Measurements from ENCODE around the gene RGS11. TPM values are rescaled to one million over a fixed set of nuclear protein-coding genes. Genes with fewer than 3 reads are reported as not detected.
A peak's percentile ranks its signal among the peaks of the same experiment; 100 is the strongest.
"Not testable (repeated sequence)": the region's sequence is repeated elsewhere in the genome, so short reads cannot be mapped to it uniquely, and the experiment has no call there.

The RGS11 gene
- total and polyA plus RNA-seq, 5 donors from 2014 or later, result not detected

DNA sequence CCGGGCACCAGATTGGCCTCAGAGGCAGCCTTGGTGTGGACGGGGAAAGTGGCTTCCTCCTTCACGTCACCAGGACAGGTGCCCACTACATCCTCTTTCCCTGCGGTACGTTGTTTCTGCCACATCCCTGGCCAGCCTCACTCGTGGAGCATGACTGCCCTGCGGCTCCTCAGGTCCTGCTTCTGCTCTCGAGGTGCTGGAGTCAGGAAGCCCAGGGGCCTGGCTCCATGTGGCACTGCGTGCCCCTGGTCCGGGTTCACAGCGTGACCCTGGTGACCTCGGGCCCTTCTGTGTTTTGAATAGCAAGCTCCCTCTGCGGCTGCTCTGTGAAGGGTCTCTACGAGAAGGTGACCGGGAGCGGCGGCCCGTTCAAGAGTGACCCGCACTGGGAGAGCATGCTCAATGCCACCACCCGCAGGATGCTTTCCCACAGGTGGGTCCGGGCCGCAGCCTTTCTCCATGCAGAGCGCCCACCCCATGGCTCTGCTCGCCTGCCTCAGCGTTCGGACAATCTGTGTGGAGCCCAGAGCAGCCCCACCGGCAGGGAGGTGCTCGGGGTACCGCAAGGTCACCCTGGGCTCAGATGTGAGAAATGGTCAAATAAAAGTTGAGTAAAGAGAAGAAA is 13.5 kb downstream of the RGS11 start:
- no peaks in the 10 kb centered on the region for H3K9me3 Mint-ChIP-seq
- Histone ChIP-seq H3K9me3 (ENCODE audit: control insufficient read depth in 2 of 2, low read length in 2 of 2) (no peaks in the 10 kb centered on the region), H3K27me3 (ENCODE audit: control insufficient read depth, insufficient read depth, low read length) (no peaks in the 10 kb centered on the region), H3K27ac (ENCODE audit: insufficient read depth, low read length, poor library complexity, severe bottlenecking) (no peak overlapping the region), H3K4me1 (ENCODE audit: control insufficient read depth, insufficient read depth, low read length, poor library complexity, severe bottlenecking) (no peaks in the 10 kb centered on the region), H3K36me3 (ENCODE audit: control insufficient read depth, insufficient read depth, low read length) (peaks cover 7% of the 10 kb centered on the region), H3K4me3 (ENCODE audit: low read depth, low read length) (no peak overlapping the region)
- DNase-seq (no peak), ATAC-seq (ENCODE audit: low read depth in 2 of 2) (no peak)
- H3K4me3 Mint-ChIP-seq, result no peak overlapping the region
- H3K27me3 Mint-ChIP-seq, result no peaks in the 10 kb centered on the region
- peaks cover 0 to 6% (median 0%) of the 10 kb centered on the region in 4 donors for H3K4me1 Mint-ChIP-seq
- peak overlapping the region in 1 of 3 donors; percentile 48 for H3K27ac Mint-ChIP-seq
- H3K36me3 Mint-ChIP-seq, result peaks cover 20% of the 10 kb centered on the region

DNA sequence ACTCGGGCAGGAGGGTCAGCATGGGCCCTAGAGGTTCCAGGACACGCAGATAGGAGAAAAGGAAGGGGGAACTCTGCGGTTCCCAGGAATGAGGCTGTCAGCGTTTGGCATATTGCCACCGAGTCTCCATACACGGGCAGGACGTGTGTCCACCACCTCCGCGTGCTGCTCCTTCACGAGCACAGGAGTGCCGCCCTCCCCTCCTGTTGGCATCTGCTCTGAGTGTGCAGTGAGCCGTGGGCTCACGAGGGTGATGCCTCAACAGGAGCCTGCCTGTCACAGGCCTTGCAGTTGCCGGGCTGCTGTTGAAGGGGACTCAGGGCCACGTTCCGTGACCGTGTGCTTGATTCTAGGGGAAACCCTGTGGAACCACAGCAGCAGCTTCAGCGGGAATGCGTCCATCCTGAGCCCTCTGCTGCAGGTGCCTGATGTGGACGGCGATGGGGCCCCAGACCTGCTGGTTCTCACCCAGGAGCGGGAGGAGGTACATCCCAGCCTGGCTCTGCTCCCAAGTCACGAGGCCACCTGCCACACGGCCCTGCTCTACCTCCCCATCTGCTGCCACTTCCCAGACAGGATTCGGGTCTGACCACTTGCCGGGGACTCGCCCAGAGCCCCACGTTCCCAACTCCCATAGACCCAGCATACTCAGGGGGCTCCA is 14.6 kb downstream of the RGS11 start:
- Histone ChIP-seq H3K27ac (ENCODE audit: insufficient read depth, low read length, poor library complexity, severe bottlenecking) (no peak overlapping the region), H3K4me3 (ENCODE audit: low read depth, low read length) (no peak overlapping the region), H3K27me3 (ENCODE audit: control insufficient read depth, insufficient read depth, low read length) (no peaks in the 10 kb centered on the region), H3K9me3 (ENCODE audit: control insufficient read depth in 2 of 2, low read length in 2 of 2) (no peaks in the 10 kb centered on the region), H3K4me1 (ENCODE audit: control insufficient read depth, insufficient read depth, low read length, poor library complexity, severe bottlenecking) (no peaks in the 10 kb centered on the region), H3K36me3 (ENCODE audit: control insufficient read depth, insufficient read depth, low read length) (peaks cover 7% of the 10 kb centered on the region)
- H3K27ac Mint-ChIP-seq, result peak overlapping the region in 1 of 3 donors; percentile 71
- ATAC-seq (ENCODE audit: low read depth in 2 of 2) (no peak), DNase-seq (no peak)
- H3K9me3 Mint-ChIP-seq, result no peaks in the 10 kb centered on the region
- no peaks in the 10 kb centered on the region for H3K27me3 Mint-ChIP-seq
- H3K36me3 Mint-ChIP-seq, result peaks cover 21% of the 10 kb centered on the region
- peaks cover 0 to 5% (median under 1%) of the 10 kb centered on the region in 4 donors for H3K4me1 Mint-ChIP-seq
- H3K4me3 Mint-ChIP-seq, result no peak overlapping the region

- ATAC-seq (ENCODE audit: low read depth in 2 of 2), result no peak
- Mint-ChIP-seq H3K9me3 (no peaks in the 10 kb centered on the region), H3K4me1 (peaks cover 0 to 6% (median 4%) of the 10 kb centered on the region in 4 donors), H3K27ac (peak overlapping the region in 1 of 3 donors; percentile 42), H3K27me3 (no peaks in the 10 kb centered on the region), H3K36me3 (peaks cover 25% of the 10 kb centered on the region), H3K4me3 (no peak overlapping the region)
- Histone ChIP-seq H3K27ac (ENCODE audit: insufficient read depth, low read length, poor library complexity, severe bottlenecking) (no peak overlapping the region), H3K4me1 (ENCODE audit: control insufficient read depth, insufficient read depth, low read length, poor library complexity, severe bottlenecking) (no peaks in the 10 kb centered on the region), H3K4me3 (ENCODE audit: low read depth, low read length) (no peak overlapping the region), H3K36me3 (ENCODE audit: control insufficient read depth, insufficient read depth, low read length) (peaks cover 7% of the 10 kb centered on the region), H3K27me3 (ENCODE audit: control insufficient read depth, insufficient read depth, low read length) (no peaks in the 10 kb centered on the region), H3K9me3 (ENCODE audit: control insufficient read depth in 2 of 2, low read length in 2 of 2) (no peaks in the 10 kb centered on the region)
- no peak for DNase-seq
These were observed 15.4 kb downstream of the RGS11 start for GRCh38 chr16:260326-260725.

- peaks cover 6% of the 10 kb centered on the region for H3K36me3 ChIP-seq (ENCODE audit: control insufficient read depth, insufficient read depth, low read length)
These were observed 15.9 kb downstream of the RGS11 start for GRCh38 chr16:259814-260253.

DNA sequence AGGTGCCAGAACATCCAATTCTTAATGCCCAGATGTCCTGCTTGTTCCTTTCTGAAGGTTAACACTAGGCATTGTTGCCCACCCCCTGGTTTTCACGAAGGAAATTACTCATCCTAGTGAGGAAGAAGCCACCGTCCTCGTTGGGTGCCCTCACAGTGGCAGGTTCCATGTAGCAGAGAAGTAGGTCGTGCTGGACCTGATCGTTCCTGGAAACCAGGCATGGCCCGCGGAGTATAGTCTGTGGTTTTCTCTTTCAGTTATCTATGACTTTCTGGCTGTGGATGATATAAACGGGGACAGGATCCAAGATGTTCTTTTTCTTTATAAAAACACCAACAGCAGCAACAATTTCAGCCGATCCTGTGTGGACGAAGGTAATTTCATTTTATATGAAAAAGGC is 16.5 kb downstream of the RGS11 start:
- no peaks in the 10 kb centered on the region for H3K27me3 Mint-ChIP-seq
- peaks cover under 1% of the 10 kb centered on the region for H3K4me1 ChIP-seq (ENCODE audit: control insufficient read depth, insufficient read depth, low read length, poor library complexity, severe bottlenecking)
- no peak overlapping the region for H3K27ac Mint-ChIP-seq

More at GRCh38 chr16:259814-260253, 15.9 kb downstream of the RGS11 start:
- H3K27ac ChIP-seq (ENCODE audit: insufficient read depth, low read length, poor library complexity, severe bottlenecking), result no peak overlapping the region
- no peak overlapping the region for H3K27ac Mint-ChIP-seq
- no peaks in the 10 kb centered on the region for H3K27me3 Mint-ChIP-seq
- no peaks in the 10 kb centered on the region for H3K4me1 ChIP-seq (ENCODE audit: control insufficient read depth, insufficient read depth, low read length, poor library complexity, severe bottlenecking)
- no peaks in the 10 kb centered on the region for H3K27me3 ChIP-seq (ENCODE audit: control insufficient read depth, insufficient read depth, low read length)
- H3K4me3 ChIP-seq (ENCODE audit: low read depth, low read length), result no peak overlapping the region
- peaks cover 25% of the 10 kb centered on the region for H3K36me3 Mint-ChIP-seq
- H3K4me3 Mint-ChIP-seq, result no peak overlapping the region
- H3K9me3 Mint-ChIP-seq, result no peaks in the 10 kb centered on the region
- ATAC-seq (ENCODE audit: low read depth in 2 of 2), result no peak
- peaks cover 0 to 7% (median 5%) of the 10 kb centered on the region in 4 donors for H3K4me1 Mint-ChIP-seq
- no peaks in the 10 kb centered on the region for H3K9me3 ChIP-seq (ENCODE audit: control insufficient read depth in 2 of 2, low read length in 2 of 2)
- no peak for DNase-seq

DNA sequence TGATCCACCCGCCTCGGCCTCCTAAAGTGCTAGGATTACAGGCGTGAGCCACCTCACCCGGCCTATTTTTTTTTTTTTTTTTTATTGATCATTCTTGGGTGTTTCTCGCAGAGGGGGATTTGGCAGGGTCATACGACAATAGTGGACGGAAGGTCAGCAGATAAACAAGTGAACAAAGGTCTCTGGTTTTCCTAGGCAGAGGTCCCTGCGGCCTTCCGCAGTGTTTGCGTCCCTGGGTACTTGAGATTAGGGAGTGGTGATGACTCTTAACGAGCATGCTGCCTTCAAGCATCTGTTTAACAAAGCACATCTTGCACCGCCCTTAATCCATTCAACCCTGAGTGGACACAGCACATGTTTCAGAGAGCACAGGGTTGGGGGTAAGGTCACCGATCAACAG is 17.7 kb downstream of the RGS11 start:
- H3K27me3 ChIP-seq (ENCODE audit: control insufficient read depth, insufficient read depth, low read length); H3K9me3 ChIP-seq (ENCODE audit: control insufficient read depth in 2 of 2, low read length in 2 of 2); DNase-seq; ATAC-seq (ENCODE audit: low read depth in 2 of 2); H3K9me3 Mint-ChIP-seq; H3K27ac ChIP-seq (ENCODE audit: insufficient read depth, low read length, poor library complexity, severe bottlenecking); H3K27me3 Mint-ChIP-seq; H3K27ac Mint-ChIP-seq; H3K4me3 Mint-ChIP-seq; H3K4me3 ChIP-seq (ENCODE audit: low read depth, low read length); H3K36me3 ChIP-seq (ENCODE audit: control insufficient read depth, insufficient read depth, low read length): not testable (repeated sequence)
- Mint-ChIP-seq H3K36me3 (peaks cover 29% of the 10 kb centered on the region), H3K4me1 (peaks cover 0 to 17% (median 7%) of the 10 kb centered on the region in 4 donors)
- peaks cover 12% of the 10 kb centered on the region for H3K4me1 ChIP-seq (ENCODE audit: control insufficient read depth, insufficient read depth, low read length, poor library complexity, severe bottlenecking)

More for the DNA sequence above, 16.5 kb downstream of the RGS11 start:
- ATAC-seq (ENCODE audit: low read depth in 2 of 2) (no peak), DNase-seq (no peak)
- Histone ChIP-seq H3K4me3 (ENCODE audit: low read depth, low read length) (no peak overlapping the region), H3K27ac (ENCODE audit: insufficient read depth, low read length, poor library complexity, severe bottlenecking) (no peak overlapping the region), H3K9me3 (ENCODE audit: control insufficient read depth in 2 of 2, low read length in 2 of 2) (no peaks in the 10 kb centered on the region), H3K27me3 (ENCODE audit: control insufficient read depth, insufficient read depth, low read length) (no peaks in the 10 kb centered on the region), H3K36me3 (ENCODE audit: control insufficient read depth, insufficient read depth, low read length) (peaks cover 5% of the 10 kb centered on the region)
- H3K36me3 Mint-ChIP-seq, result peaks cover 26% of the 10 kb centered on the region
- peaks cover 0 to 8% (median 5%) of the 10 kb centered on the region in 4 donors for H3K4me1 Mint-ChIP-seq
- no peaks in the 10 kb centered on the region for H3K9me3 Mint-ChIP-seq
- no peak overlapping the region for H3K4me3 Mint-ChIP-seq

DNA sequence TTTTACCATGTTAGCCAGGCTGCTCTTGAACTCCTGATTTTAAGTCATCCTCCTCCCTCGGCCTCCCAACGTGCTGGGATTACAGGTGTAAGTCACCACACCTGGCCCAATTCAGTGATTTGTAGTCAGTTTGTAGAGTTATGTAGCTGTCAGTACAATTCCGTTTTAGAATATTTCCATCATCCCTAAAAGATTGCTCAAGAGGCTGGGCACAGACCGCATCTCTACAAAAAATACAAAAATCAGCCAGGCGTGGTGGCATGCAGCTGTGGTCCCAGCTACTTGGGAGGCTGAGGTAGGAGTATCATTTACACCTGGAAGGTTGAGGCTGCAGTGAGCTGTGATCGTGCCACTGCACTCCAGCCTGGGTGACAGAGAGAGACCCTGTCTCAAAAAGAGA is 20.6 kb downstream of the RGS11 start:
- no peak overlapping the region for H3K4me3 ChIP-seq (ENCODE audit: low read depth, low read length)
- DNase-seq (no peak), ATAC-seq (ENCODE audit: low read depth in 2 of 2) (no peak)
- Mint-ChIP-seq H3K27me3 (no peaks in the 10 kb centered on the region), H3K4me3 (no peak overlapping the region), H3K36me3 (peaks cover 26% of the 10 kb centered on the region), H3K9me3 (no peaks in the 10 kb centered on the region), H3K27ac (peak overlapping the region in 1 of 3 donors; percentile 48), H3K4me1 (peaks cover 0 to 27% (median 16%) of the 10 kb centered on the region in 4 donors)
- H3K27me3 ChIP-seq (ENCODE audit: control insufficient read depth, insufficient read depth, low read length), result no peaks in the 10 kb centered on the region
- no peak overlapping the region for H3K27ac ChIP-seq (ENCODE audit: insufficient read depth, low read length, poor library complexity, severe bottlenecking)
- H3K36me3 ChIP-seq (ENCODE audit: control insufficient read depth, insufficient read depth, low read length), result peaks cover 3% of the 10 kb centered on the region
- no peaks in the 10 kb centered on the region for H3K9me3 ChIP-seq (ENCODE audit: control insufficient read depth in 2 of 2, low read length in 2 of 2)
- peaks cover 21% of the 10 kb centered on the region for H3K4me1 ChIP-seq (ENCODE audit: control insufficient read depth, insufficient read depth, low read length, poor library complexity, severe bottlenecking)
